ENCODE measurements around the gene DGCR8. TPM values are rescaled to one million over a fixed set of nuclear protein-coding genes. Genes with fewer than 3 reads are reported as not detected.

Gene DGCR8
- polyA plus RNA-seq, 1 donor, result 36.5 TPM

GRCh38 chr22:20127869-20128618 lies 48.0 kb downstream of the DGCR8 start:
- Histone ChIP-seq H3K27ac (ENCODE audit: low read length) (no peak overlapping the region), H3K27me3 (ENCODE audit: control insufficient read depth, insufficient read depth, low read length) (no peaks in the 10 kb centered on the region), H3K36me3 (ENCODE audit: control insufficient read depth, insufficient read depth, low read length) (peaks cover 44% of the 10 kb centered on the region), H3K4me3 (ENCODE audit: low read length) (no peak overlapping the region), H3K4me1 (ENCODE audit: control insufficient read depth, insufficient read depth, low read length) (peaks cover 21% of the 10 kb centered on the region), H3K9me3 (ENCODE audit: control insufficient read depth, low read depth, low read length) (no peaks in the 10 kb centered on the region)
- WGBS (ENCODE audit: insufficient coverage, low lambda C conversion rate), result no CpG with 5 or more reads among the region's 17 CpGs
- DNase-seq, result no peak

GRCh38 chr22:20128619-20128901 lies 48.5 kb downstream of the DGCR8 start:
- Histone ChIP-seq H3K4me3 (ENCODE audit: low read length) (no peak overlapping the region), H3K4me1 (ENCODE audit: control insufficient read depth, insufficient read depth, low read length) (peaks cover 22% of the 10 kb centered on the region), H3K27ac (ENCODE audit: low read length) (no peak overlapping the region), H3K36me3 (ENCODE audit: control insufficient read depth, insufficient read depth, low read length) (peaks cover 41% of the 10 kb centered on the region), H3K27me3 (ENCODE audit: control insufficient read depth, insufficient read depth, low read length) (no peaks in the 10 kb centered on the region), H3K9me3 (ENCODE audit: control insufficient read depth, low read depth, low read length) (no peaks in the 10 kb centered on the region)
- no CpG with 5 or more reads among the region's 2 CpGs for WGBS (ENCODE audit: insufficient coverage, low lambda C conversion rate)
- no peak for DNase-seq

GRCh38 chr22:20128902-20129746 lies 49.1 kb downstream of the DGCR8 start:
- Histone ChIP-seq H3K27me3 (ENCODE audit: control insufficient read depth, insufficient read depth, low read length) (no peaks in the 10 kb centered on the region), H3K36me3 (ENCODE audit: control insufficient read depth, insufficient read depth, low read length) (peaks cover 35% of the 10 kb centered on the region), H3K4me3 (ENCODE audit: low read length) (no peak overlapping the region), H3K4me1 (ENCODE audit: control insufficient read depth, insufficient read depth, low read length) (peaks cover 26% of the 10 kb centered on the region), H3K27ac (ENCODE audit: low read length) (no peak overlapping the region), H3K9me3 (ENCODE audit: control insufficient read depth, low read depth, low read length) (no peaks in the 10 kb centered on the region)
- no CpG with 5 or more reads among the region's 18 CpGs for WGBS (ENCODE audit: insufficient coverage, low lambda C conversion rate)
- DNase-seq, result peak in 1 of 2 donors; percentile 52

- peaks cover 26% of the 10 kb centered on the region for H3K4me1 ChIP-seq (ENCODE audit: control insufficient read depth, insufficient read depth, low read length)
- H3K9me3 ChIP-seq (ENCODE audit: control insufficient read depth, low read depth, low read length), result no peaks in the 10 kb centered on the region
- no peak for DNase-seq
- H3K27me3 ChIP-seq (ENCODE audit: control insufficient read depth, insufficient read depth, low read length), result no peaks in the 10 kb centered on the region
- H3K4me3 ChIP-seq (ENCODE audit: low read length), result no peak overlapping the region
- no peak overlapping the region for H3K27ac ChIP-seq (ENCODE audit: low read length)
- no CpG with 5 or more reads among the region's 3 CpGs for WGBS (ENCODE audit: insufficient coverage, low lambda C conversion rate)
- peaks cover 32% of the 10 kb centered on the region for H3K36me3 ChIP-seq (ENCODE audit: control insufficient read depth, insufficient read depth, low read length)
Observed at GRCh38 chr22:20129747-20130014, 49.6 kb downstream of the DGCR8 start.

GRCh38 chr22:20130319-20130718 lies 50.3 kb downstream of the DGCR8 start:
- peak overlapping the region; percentile 38 for H3K27ac ChIP-seq (ENCODE audit: low read length)
- no peak for DNase-seq
- H3K27me3 ChIP-seq (ENCODE audit: control insufficient read depth, insufficient read depth, low read length), result no peaks in the 10 kb centered on the region
- no peaks in the 10 kb centered on the region for H3K9me3 ChIP-seq (ENCODE audit: control insufficient read depth, low read depth, low read length)
- WGBS (ENCODE audit: insufficient coverage, low lambda C conversion rate), result no CpG with 5 or more reads among the region's 3 CpGs
- H3K36me3 ChIP-seq (ENCODE audit: control insufficient read depth, insufficient read depth, low read length), result peaks cover 25% of the 10 kb centered on the region
- no peak overlapping the region for H3K4me3 ChIP-seq (ENCODE audit: low read length)
- peaks cover 26% of the 10 kb centered on the region for H3K4me1 ChIP-seq (ENCODE audit: control insufficient read depth, insufficient read depth, low read length)

GRCh38 chr22:20130731-20131596 lies 50.9 kb downstream of the DGCR8 start:
- H3K4me1 ChIP-seq (ENCODE audit: control insufficient read depth, insufficient read depth, low read length), result peaks cover 26% of the 10 kb centered on the region

GRCh38 chr22:20131597-20131858 lies 51.5 kb downstream of the DGCR8 start, which contains the start of gene ZDHHC8:
Gene ZDHHC8 (plus strand): TSS chr22:20131804. CDS start chr22:20131948, 144 bp downstream.
- Histone ChIP-seq H3K4me3 (ENCODE audit: low read length) (peak within 1 kb of the TSS; percentile 83), H3K27ac (ENCODE audit: low read length) (peak within 1 kb of the TSS; percentile 75), H3K27me3 (ENCODE audit: control insufficient read depth, insufficient read depth, low read length) (no peaks in the 10 kb centered on the region), H3K4me1 (ENCODE audit: control insufficient read depth, insufficient read depth, low read length) (peaks cover 26% of the 10 kb centered on the region), H3K36me3 (ENCODE audit: control insufficient read depth, insufficient read depth, low read length) (peaks cover 13% of the 10 kb centered on the region), H3K9me3 (ENCODE audit: control insufficient read depth, low read depth, low read length) (no peaks in the 10 kb centered on the region)
- DNase-seq, result no peak
- no CpG with 5 or more reads among the region's 43 CpGs for WGBS (ENCODE audit: insufficient coverage, low lambda C conversion rate)

More at GRCh38 chr22:20130731-20131596, 50.9 kb downstream of the DGCR8 start:
- no CpG with 5 or more reads among the region's 70 CpGs for WGBS (ENCODE audit: insufficient coverage, low lambda C conversion rate)
- Histone ChIP-seq H3K27ac (ENCODE audit: low read length) (peak overlapping the region; percentile 75), H3K4me3 (ENCODE audit: low read length) (peak overlapping the region; percentile 83), H3K36me3 (ENCODE audit: control insufficient read depth, insufficient read depth, low read length) (peaks cover 19% of the 10 kb centered on the region), H3K9me3 (ENCODE audit: control insufficient read depth, low read depth, low read length) (no peaks in the 10 kb centered on the region), H3K27me3 (ENCODE audit: control insufficient read depth, insufficient read depth, low read length) (no peaks in the 10 kb centered on the region)
- DNase-seq, result peak; percentile 57 to 77

- Histone ChIP-seq H3K36me3 (ENCODE audit: control insufficient read depth, insufficient read depth, low read length) (peaks cover 11% of the 10 kb centered on the region), H3K9me3 (ENCODE audit: control insufficient read depth, low read depth, low read length) (no peaks in the 10 kb centered on the region), H3K4me3 (ENCODE audit: low read length) (peak overlapping the region; percentile 78), H3K27ac (ENCODE audit: low read length) (no peak overlapping the region), H3K27me3 (ENCODE audit: control insufficient read depth, insufficient read depth, low read length) (no peaks in the 10 kb centered on the region), H3K4me1 (ENCODE audit: control insufficient read depth, insufficient read depth, low read length) (peaks cover 26% of the 10 kb centered on the region)
- peak in 1 of 2 donors; percentile 41 for DNase-seq
- no CpG with 5 or more reads among the region's 72 CpGs for WGBS (ENCODE audit: insufficient coverage, low lambda C conversion rate)
Observed at GRCh38 chr22:20131859-20132685, 52.0 kb downstream of the DGCR8 start.

- WGBS (ENCODE audit: insufficient coverage, low lambda C conversion rate), result no CpG with 5 or more reads among the region's 16 CpGs
- Histone ChIP-seq H3K4me3 (ENCODE audit: low read length) (peak overlapping the region; percentile 78), H3K4me1 (ENCODE audit: control insufficient read depth, insufficient read depth, low read length) (peaks cover 26% of the 10 kb centered on the region), H3K27ac (ENCODE audit: low read length) (no peak overlapping the region), H3K27me3 (ENCODE audit: control insufficient read depth, insufficient read depth, low read length) (no peaks in the 10 kb centered on the region), H3K36me3 (ENCODE audit: control insufficient read depth, insufficient read depth, low read length) (peaks cover 5% of the 10 kb centered on the region), H3K9me3 (ENCODE audit: control insufficient read depth, low read depth, low read length) (no peaks in the 10 kb centered on the region)
- DNase-seq, result no peak
Observed at GRCh38 chr22:20132686-20133246, 52.7 kb downstream of the DGCR8 start.

Measured in large intestine (tissue), 3 donors.